Ishikawa (cell line): ENCODE results near the gene DOCK7.

ENCODE experiments used
- CEBPB ChIP-seq: IDR thresholded peaks from 2 replicates; pipeline ENCODE4 v1.6.1; 2012
- EP300 ChIP-seq: IDR thresholded peaks from 2 replicates; pipeline ENCODE4 v1.6.1; 2012; ENCODE audit warnings: borderline replicate concordance
- FOXM1 ChIP-seq: IDR thresholded peaks from 2 replicates; pipeline ENCODE4 v1.6.1; 2012; ENCODE audit warnings: low read depth, borderline replicate concordance
- RAD21 ChIP-seq: IDR thresholded peaks from 2 replicates; pipeline ENCODE4 v1.6.1; 2012; ENCODE audit warnings: low read depth
- TAF1 ChIP-seq: IDR thresholded peaks from 2 replicates; pipeline ENCODE4 v1.6.1; 2012; ENCODE audit warnings: low read depth, mild to moderate bottlenecking
- YY1 ChIP-seq: IDR thresholded peaks from 2 replicates; pipeline ENCODE4 v1.6.1; 2012; ENCODE audit warnings: low read depth
- ZBTB7A ChIP-seq: IDR thresholded peaks from 2 replicates; pipeline ENCODE4 v1.6.1; 2012; ENCODE audit warnings: low read depth
- TF ChIP-seq, protein P1 (sequence below): IDR thresholded peaks from 2 replicates; pipeline ENCODE4 v1.6.1; 2012
- TF ChIP-seq, protein P2 (sequence below): IDR thresholded peaks from 2 replicates; pipeline ENCODE4 v1.6.1; 2012; ENCODE audit warnings: low read depth, mild to moderate bottlenecking
- TF ChIP-seq, protein P3 (sequence below): IDR thresholded peaks from 2 replicates; pipeline ENCODE4 v1.6.1; 2012

DNA sequence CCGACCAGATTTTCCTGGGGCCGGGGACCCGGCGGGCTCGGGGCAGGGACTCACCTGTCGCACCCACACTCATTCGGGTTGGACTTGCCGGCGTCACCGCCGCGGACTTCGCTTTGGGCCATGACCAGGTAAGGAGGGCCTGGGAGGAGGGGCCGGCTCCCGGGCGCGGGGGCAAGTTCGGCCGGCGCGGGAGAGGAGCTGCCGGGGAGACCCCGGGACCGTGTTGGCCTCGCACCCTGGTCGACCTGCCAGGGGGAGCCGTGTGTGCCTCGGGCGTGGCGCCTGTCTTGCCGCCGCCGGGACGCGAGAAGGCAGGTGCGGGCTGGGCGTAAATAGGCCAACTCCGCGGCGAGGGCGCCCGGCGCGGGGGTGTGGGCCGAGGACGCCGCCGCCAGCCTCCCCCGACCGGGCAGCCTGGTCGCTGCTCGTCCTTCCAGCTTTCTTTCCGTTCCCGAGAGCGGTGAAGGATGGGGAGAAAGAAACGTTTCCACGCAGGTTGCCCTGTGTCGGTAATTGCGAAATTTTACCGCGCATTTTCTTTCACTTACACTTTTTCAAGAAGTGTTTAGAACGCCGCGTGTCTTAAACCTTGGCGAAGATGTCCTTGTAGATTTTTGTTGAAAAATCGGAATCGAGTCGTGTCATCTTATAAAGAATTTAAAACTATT, 250.8 kb downstream of the DOCK7 start:
- TF ChIP-seq, protein P1, sequence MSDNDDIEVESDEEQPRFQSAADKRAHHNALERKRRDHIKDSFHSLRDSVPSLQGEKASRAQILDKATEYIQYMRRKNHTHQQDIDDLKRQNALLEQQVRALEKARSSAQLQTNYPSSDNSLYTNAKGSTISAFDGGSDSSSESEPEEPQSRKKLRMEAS: no peak; the same call in 1 of the 2 replicates
- TF ChIP-seq RAD21 (no peak), TAF1 (no peak; the same call in 1 of the 2 replicates), FOXM1 (no peak), ZBTB7A (no peak), EP300 (0 out of 2 replicates have a peak, but pooled peaks have one; percentile 2), YY1 (no peak), CEBPB (peak; percentile 84)
- TF ChIP-seq, protein P2, sequence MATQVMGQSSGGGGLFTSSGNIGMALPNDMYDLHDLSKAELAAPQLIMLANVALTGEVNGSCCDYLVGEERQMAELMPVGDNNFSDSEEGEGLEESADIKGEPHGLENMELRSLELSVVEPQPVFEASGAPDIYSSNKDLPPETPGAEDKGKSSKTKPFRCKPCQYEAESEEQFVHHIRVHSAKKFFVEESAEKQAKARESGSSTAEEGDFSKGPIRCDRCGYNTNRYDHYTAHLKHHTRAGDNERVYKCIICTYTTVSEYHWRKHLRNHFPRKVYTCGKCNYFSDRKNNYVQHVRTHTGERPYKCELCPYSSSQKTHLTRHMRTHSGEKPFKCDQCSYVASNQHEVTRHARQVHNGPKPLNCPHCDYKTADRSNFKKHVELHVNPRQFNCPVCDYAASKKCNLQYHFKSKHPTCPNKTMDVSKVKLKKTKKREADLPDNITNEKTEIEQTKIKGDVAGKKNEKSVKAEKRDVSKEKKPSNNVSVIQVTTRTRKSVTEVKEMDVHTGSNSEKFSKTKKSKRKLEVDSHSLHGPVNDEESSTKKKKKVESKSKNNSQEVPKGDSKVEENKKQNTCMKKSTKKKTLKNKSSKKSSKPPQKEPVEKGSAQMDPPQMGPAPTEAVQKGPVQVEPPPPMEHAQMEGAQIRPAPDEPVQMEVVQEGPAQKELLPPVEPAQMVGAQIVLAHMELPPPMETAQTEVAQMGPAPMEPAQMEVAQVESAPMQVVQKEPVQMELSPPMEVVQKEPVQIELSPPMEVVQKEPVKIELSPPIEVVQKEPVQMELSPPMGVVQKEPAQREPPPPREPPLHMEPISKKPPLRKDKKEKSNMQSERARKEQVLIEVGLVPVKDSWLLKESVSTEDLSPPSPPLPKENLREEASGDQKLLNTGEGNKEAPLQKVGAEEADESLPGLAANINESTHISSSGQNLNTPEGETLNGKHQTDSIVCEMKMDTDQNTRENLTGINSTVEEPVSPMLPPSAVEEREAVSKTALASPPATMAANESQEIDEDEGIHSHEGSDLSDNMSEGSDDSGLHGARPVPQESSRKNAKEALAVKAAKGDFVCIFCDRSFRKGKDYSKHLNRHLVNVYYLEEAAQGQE: no peak
- TF ChIP-seq, protein P3, sequence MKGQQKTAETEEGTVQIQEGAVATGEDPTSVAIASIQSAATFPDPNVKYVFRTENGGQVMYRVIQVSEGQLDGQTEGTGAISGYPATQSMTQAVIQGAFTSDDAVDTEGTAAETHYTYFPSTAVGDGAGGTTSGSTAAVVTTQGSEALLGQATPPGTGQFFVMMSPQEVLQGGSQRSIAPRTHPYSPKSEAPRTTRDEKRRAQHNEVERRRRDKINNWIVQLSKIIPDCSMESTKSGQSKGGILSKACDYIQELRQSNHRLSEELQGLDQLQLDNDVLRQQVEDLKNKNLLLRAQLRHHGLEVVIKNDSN: no peak
